Ovary (tissue), 9 donors: ENCODE data around the gene ENTPD1. TPM values are rescaled to one million over a fixed set of nuclear protein-coding genes. Genes with fewer than 3 reads are reported as not detected.

ENCODE experiments used
- DNase-seq, 5 donors: peaks; one replicate each; pipeline ENCODE4 v3.0.0-alpha.2; 2019 to 2020
- H3K27ac ChIP-seq, 2 donors: fragments of 200-600 bp; one replicate each; pipeline versions ENCODE4 v1.5.1 to v1.8.0; 2019 to 2022
- H3K27me3 ChIP-seq: fragments of 200-600 bp; one replicate; pipeline ENCODE4 v1.8.0; 2022
- H3K36me3 ChIP-seq: fragments of 200-600 bp; sonication (generic); one replicate; pipeline ENCODE4 v1.5.1; 2019
- H3K4me1 ChIP-seq: one replicate; pipeline ENCODE4 v1.8.1; 2013; ENCODE audit warnings: mild to moderate bottlenecking, moderate library complexity; ENCODE audit not compliant: insufficient read depth
- H3K4me3 ChIP-seq: fragments of 200-600 bp; sonication (generic); one replicate; pipeline ENCODE4 v1.5.1; 2017
- H3K9me3 ChIP-seq, 2 donors: fragments of 200-600 bp in 1 of 2; sonication (generic) in 1 of 2; one replicate each; pipeline versions ENCODE4 v1.5.1 to v1.8.1; 2013 to 2019; ENCODE audit warnings: mild to moderate bottlenecking in 1 of 2, moderate library complexity in 1 of 2
- CTCF ChIP-seq, 3 donors: fragments of 450-650 bp in 2 of 3; fragments of 200-600 bp in 1 of 3; IDR thresholded peaks; one replicate each; pipeline versions ENCODE4 v1.5.1 to v1.8.0; 2016 to 2022; ENCODE audit warnings: antibody characterized with exemption in 3 of 3, mild to moderate bottlenecking in 1 of 3
- EP300 ChIP-seq: sonication (generic); formaldehyde crosslinking; IDR thresholded peaks from one replicate; pipeline ENCODE4 v1.6.1; 2017; ENCODE audit warnings: antibody characterized with exemption
- POLR2A ChIP-seq: fragments of 450-650 bp; IDR thresholded peaks from one replicate; pipeline ENCODE4 v1.6.1; 2017; ENCODE audit warnings: antibody characterized with exemption, mild to moderate bottlenecking, moderate library complexity
- WGBS, 3 donors: extraction: QIAGEN DNeasy Blood & Tissue Kit in 1 of 3; methylation state at CpG; one replicate each; pipeline versions ENCODE4 v1.1.5 to v1.1.7; 2013 to 2017; 5-methylcytosine and 5-hydroxymethylcytosine counted together
- intact Hi-C, 4 donors: fragments of 100-400 bp; cut with DNase I; formaldehyde crosslinking; loops; one replicate each; pipeline versions ENCODE4 v1.11.0 to v1.15.1; 2022 to 2023
- polyA plus RNA-seq, 2 donors: library from polyadenylated mRNA; stranded (reverse); fragments of 200-250 nt in 1 of 2; fragments of 350-450 nt in 1 of 2; fragmentation: Illumina TruSeq in 1 of 2; extraction: RNeasy Lipid Tissue Mini Kit (QIAGEN cat#74804) in 1 of 2; gene quantifications; one replicate each; pipeline ENCODE4 v1.2.3, GENCODE V29; 2013 to 2014
- total RNA-seq, 7 donors: library from RNA; depleted of rRNA in 2 of 7; stranded (reverse); fragments of >200 nt in 2 of 7; fragmentation: NEBNext Ultra II Directional in 3 of 7; extraction: Animal tissue kit (Norgen Biotek cat#: 25700) in 3 of 7; gene quantifications; one replicate each; pipeline versions ENCODE4 v1.1.0 to v1.2.4, GENCODE V29; 2016 to 2023
- donor health status: DM: no; HTN: no; CAD: no; lungs with moderate emphysema.
- donor health status: DM: no; HTN: no; CAD: no.
- donor health status: Bipolar disorder and iron deficiency.
- donor health status: DM: yes; HTN: yes; CAD: no.
- donor health status: DM: no; HTN: no; CAD: no.
- donor health status: DM: yes; HTN: yes; CAD: no.

ENTPD1 gene
- total and polyA plus RNA-seq, 9 donors: 3.0 to 51.5 (median 8.1) TPM

GRCh38 chr10:95782318-95782717 lies 26.4 kb downstream of the ENTPD1 start:
- Histone ChIP-seq H3K36me3 (no peaks in the 10 kb centered on the region), H3K27me3 (no peaks in the 10 kb centered on the region), H3K27ac (no peak overlapping the region), H3K4me1 (no peaks in the 10 kb centered on the region), H3K9me3 (no peaks in the 10 kb centered on the region), H3K4me3 (no peak overlapping the region)
- TF ChIP-seq POLR2A (no peak), EP300 (no peak), CTCF (IDR thresholded peaks at IDR 0.05) (no peak)
- intact Hi-C loops: no loop called here
- WGBS, 3 donors: 67 to 73% (median 67%) methylated on average over 2 of the region's 2 CpGs
- no peak for DNase-seq

- Histone ChIP-seq H3K36me3 (no peaks in the 10 kb centered on the region), H3K27ac (no peak overlapping the region), H3K27me3 (no peaks in the 10 kb centered on the region), H3K4me1 (no peaks in the 10 kb centered on the region), H3K9me3 (no peaks in the 10 kb centered on the region), H3K4me3 (no peak overlapping the region)
- no peak for DNase-seq
- 60 to 74% (median 63%) methylated on average over 3 of the region's 3 CpGs for WGBS, 3 donors
- intact Hi-C loops: no loop called here
- TF ChIP-seq POLR2A: no peak
- TF ChIP-seq CTCF (IDR thresholded peaks at IDR 0.05): no peak
These were observed 27.8 kb downstream of the ENTPD1 start for GRCh38 chr10:95783741-95784140.

- H3K27ac ChIP-seq: no peak overlapping the region
- H3K4me1 ChIP-seq: no peaks in the 10 kb centered on the region
- no peaks in the 10 kb centered on the region for H3K27me3 ChIP-seq
- intact Hi-C loops: no loop called here
- DNase-seq: no peak
- TF ChIP-seq POLR2A: no peak
- TF ChIP-seq EP300: no peak
- TF ChIP-seq CTCF (IDR thresholded peaks at IDR 0.05): no peak
- WGBS, 3 donors: 84 to 91% (median 85%) methylated on average over 3 of the region's 3 CpGs
- H3K36me3 ChIP-seq: no peaks in the 10 kb centered on the region
- no peaks in the 10 kb centered on the region for H3K9me3 ChIP-seq
- no peak overlapping the region for H3K4me3 ChIP-seq
These were observed 28.4 kb downstream of the ENTPD1 start for GRCh38 chr10:95784279-95784913.

- intact Hi-C loops: no loop called here
- TF ChIP-seq CTCF (IDR thresholded peaks at IDR 0.05) (no peak), POLR2A (no peak), EP300 (no peak)
- no peaks in the 10 kb centered on the region for H3K36me3 ChIP-seq
- H3K27ac ChIP-seq: no peak overlapping the region
- DNase-seq: no peak
- no peaks in the 10 kb centered on the region for H3K9me3 ChIP-seq
- H3K4me3 ChIP-seq: no peak overlapping the region
- H3K4me1 ChIP-seq: no peaks in the 10 kb centered on the region
- WGBS, 3 donors: 86 to 95% (median 87%) methylated on average over 1 of the region's 1 CpG
- H3K27me3 ChIP-seq: no peaks in the 10 kb centered on the region
These were observed 29.4 kb downstream of the ENTPD1 start for GRCh38 chr10:95785317-95785716.
